ENCODE results near the gene SLC12A5.
"Not testable (repeated sequence)": the region's sequence is repeated elsewhere in the genome, so short reads cannot be mapped to it uniquely, and the experiment has no call there.

Gene SLC12A5

GRCh38 chr20:46084805-46085178 lies 55.8 kb downstream of the SLC12A5 start:
- DNase-seq = no peak

- DNase-seq = no peak
Measured at GRCh38 chr20:46085179-46085851, 56.3 kb downstream of the SLC12A5 start.

DNA sequence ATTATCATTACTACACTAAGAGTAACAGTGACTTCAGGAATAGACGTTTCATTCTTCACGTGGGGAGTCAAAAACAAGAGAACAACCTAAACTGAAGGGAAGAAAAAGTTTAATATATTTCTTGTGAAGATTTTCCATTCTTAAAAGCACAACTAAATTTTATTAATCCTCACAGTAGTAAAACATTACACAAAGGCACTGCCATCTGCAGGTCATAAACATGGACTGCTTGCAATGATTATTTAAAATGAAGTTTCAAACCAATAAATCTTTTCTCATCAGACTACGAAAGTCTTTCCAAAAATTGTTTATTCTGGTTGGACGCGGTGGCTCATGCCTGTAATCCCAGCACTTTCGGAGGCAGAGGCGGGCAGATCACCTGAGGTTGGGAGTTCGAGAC lies 58.1 kb downstream of the SLC12A5 start:
- DNase-seq = no peak

GRCh38 chr20:46088409-46089166 lies 59.6 kb downstream of the SLC12A5 start:
- no peak for DNase-seq

DNA sequence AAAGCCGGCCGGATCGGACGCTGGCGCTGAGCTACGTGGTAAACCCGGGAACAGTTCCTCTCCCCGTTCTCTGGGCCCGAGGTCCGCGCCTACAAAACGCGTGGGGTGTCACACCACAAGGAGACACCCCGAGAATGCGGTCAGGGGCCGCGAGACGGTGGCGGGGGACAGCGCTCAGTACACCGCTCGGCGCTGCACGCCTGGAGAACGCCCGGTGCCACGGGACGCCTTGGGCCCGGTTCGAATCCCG lies 60.1 kb downstream of the SLC12A5 start:
- DNase-seq = peak; percentile 72

GRCh38 chr20:46089417-46090388 lies 60.7 kb downstream of the SLC12A5 start, which contains the start of gene NCOA5:
TSS of gene NCOA5 (minus strand) at chr20:46089962. CDS start at chr20:46079424, 10,538 bp downstream.
- DNase-seq = peak; percentile 93

GRCh38 chr20:46091622-46092535 lies 62.9 kb downstream of the SLC12A5 start:
- not testable (repeated sequence) for DNase-seq

GRCh38 chr20:46093531-46093930 lies 64.5 kb downstream of the SLC12A5 start:
- DNase-seq = no peak

GRCh38 chr20:46099491-46100287 lies 70.7 kb downstream of the SLC12A5 start:
- no peak for DNase-seq

GRCh38 chr20:46100444-46100843 lies 71.4 kb downstream of the SLC12A5 start:
- not testable (repeated sequence) for DNase-seq

DNA sequence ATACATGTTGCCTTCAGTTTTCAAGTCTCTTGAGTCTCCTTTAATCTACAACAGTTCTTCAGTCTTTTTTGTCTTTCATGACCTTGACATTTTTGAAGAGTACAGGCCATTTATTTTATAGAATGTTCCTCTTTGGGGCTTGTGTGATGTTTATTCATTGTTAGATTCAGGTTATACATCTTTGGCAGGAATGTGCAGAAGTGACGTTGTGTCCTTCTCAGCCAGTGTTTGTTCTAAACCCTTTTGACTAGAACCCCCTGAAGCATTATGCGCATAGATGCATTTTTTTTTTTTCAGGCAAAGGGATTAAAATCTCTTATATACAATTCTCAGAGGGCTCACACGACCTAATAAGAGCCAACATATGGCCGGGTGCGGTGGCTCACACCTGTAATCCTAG lies 72.0 kb downstream of the SLC12A5 start:
- no peak for DNase-seq

- no peak for DNase-seq
Measured at GRCh38 chr20:46101957-46102356, 72.9 kb downstream of the SLC12A5 start.

DNA sequence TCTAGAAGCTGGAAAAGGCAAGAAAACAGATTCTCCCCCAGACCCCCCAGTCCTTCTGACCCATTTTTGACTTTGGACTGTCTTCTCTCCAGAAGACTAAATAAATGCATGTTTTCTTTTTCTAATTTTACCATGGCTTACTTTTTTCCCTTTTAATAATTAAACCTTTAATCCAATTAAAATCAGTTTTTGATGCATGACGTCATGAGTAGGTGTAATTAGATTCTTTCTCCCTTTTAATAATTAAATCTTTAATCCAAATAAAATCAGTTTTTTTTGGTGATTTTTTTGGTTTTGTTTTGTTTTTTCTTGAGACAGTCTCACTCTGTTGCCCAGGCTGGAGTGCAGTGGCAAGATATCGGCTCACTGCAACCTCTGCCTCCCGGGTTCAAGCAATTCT lies 73.9 kb downstream of the SLC12A5 start:
- no peak for DNase-seq

- DNase-seq = no peak
Measured at GRCh38 chr20:46104262-46104661, 75.2 kb downstream of the SLC12A5 start.

- DNase-seq = no peak
Measured at GRCh38 chr20:46107061-46107460, 78.0 kb downstream of the SLC12A5 start.

GRCh38 chr20:46108435-46108841 lies 79.4 kb downstream of the SLC12A5 start:
- no peak for DNase-seq

- no peak for DNase-seq
Measured at GRCh38 chr20:46108976-46109375, 80.0 kb downstream of the SLC12A5 start.

Measured in stimulated activated CD8-positive, alpha-beta memory T cell treated with anti-CD3 and anti-CD28 coated beads, Interleukin-4, amount 100 ng/mL, for 48 hours (primary cell).